Measurements from ENCODE around the gene STX5. TPM values are rescaled to one million over a fixed set of nuclear protein-coding genes. Genes with fewer than 3 reads are reported as not detected.

STX5 gene, protein sequence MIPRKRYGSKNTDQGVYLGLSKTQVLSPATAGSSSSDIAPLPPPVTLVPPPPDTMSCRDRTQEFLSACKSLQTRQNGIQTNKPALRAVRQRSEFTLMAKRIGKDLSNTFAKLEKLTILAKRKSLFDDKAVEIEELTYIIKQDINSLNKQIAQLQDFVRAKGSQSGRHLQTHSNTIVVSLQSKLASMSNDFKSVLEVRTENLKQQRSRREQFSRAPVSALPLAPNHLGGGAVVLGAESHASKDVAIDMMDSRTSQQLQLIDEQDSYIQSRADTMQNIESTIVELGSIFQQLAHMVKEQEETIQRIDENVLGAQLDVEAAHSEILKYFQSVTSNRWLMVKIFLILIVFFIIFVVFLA
- 30.7 and 35.2 TPM in 2 replicates for total RNA-seq

DNA sequence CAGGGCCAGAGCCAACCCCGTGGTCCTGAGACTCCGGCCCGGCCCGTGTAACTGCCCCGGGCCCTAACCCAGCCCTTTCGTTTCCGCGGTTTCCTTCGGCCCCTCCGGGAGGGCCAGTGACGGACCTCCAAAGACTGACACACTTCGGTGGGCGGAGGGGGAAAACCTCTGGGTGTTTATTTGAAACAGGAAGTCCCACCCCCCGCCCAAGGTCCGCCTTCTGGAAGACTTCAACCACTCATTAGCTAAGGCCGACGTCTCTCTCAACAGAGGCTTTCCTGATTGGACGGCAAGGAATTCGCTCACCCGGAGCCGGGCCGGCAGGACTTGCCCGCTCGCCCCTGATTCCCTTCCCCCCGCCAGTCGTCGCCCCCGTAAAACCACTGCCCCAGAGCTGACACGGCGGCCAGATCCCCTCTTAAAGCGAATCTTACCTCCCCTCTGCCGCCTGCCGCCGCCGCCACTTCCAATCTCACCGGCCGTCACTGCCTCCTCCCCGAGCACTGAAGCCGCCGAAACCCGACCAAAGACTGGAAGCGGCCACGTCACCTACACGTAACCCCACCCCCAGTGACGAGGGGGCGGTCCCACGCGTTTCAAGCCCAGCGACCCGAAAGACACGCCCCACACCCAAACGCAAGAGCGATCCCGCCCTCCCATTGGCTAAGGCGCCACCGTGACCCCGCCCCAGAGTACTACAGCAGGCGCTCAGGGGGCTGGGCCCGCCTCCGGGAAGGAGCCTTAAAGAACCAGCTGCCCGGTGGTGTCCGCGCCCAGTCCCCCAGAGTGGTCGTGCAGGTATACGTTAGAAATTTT, at the start of gene STX5:
Gene STX5, minus strand, starts transcription at position 532 of the 816 bp plus-strand sequence. CDS start 808 bp downstream, outside the sequence.

DNA sequence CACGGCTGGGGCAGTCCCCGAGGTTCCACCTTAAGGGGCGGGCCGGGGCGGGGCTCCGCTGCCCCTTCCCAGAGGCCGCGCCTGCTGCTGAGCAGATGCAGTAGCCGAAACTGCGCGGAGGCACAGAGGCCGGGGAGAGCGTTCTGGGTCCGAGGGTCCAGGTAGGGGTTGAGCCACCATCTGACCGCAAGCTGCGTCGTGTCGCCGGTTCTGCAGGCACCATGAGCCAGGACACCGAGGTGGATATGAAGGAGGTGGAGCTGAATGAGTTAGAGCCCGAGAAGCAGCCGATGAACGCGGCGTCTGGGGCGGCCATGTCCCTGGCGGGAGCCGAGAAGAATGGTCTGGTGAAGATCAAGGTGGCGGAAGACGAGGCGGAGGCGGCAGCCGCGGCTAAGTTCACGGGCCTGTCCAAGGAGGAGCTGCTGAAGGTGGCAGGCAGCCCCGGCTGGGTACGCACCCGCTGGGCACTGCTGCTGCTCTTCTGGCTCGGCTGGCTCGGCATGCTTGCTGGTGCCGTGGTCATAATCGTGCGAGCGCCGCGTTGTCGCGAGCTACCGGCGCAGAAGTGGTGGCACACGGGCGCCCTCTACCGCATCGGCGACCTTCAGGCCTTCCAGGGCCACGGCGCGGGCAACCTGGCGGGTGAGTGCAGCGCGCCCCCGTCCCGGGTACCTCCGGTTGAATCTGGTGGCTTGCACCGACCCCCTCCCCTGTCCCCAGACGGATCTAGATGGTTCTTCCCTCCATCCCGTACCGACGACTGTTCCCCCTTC, 49.1 kb upstream of the STX5 start, which contains the start of gene SLC3A2:
Gene SLC3A2, plus strand, starts transcription at position 94 of the 776 bp plus-strand sequence. Its CDS starts 128 bp downstream, at position 222.

DNA sequence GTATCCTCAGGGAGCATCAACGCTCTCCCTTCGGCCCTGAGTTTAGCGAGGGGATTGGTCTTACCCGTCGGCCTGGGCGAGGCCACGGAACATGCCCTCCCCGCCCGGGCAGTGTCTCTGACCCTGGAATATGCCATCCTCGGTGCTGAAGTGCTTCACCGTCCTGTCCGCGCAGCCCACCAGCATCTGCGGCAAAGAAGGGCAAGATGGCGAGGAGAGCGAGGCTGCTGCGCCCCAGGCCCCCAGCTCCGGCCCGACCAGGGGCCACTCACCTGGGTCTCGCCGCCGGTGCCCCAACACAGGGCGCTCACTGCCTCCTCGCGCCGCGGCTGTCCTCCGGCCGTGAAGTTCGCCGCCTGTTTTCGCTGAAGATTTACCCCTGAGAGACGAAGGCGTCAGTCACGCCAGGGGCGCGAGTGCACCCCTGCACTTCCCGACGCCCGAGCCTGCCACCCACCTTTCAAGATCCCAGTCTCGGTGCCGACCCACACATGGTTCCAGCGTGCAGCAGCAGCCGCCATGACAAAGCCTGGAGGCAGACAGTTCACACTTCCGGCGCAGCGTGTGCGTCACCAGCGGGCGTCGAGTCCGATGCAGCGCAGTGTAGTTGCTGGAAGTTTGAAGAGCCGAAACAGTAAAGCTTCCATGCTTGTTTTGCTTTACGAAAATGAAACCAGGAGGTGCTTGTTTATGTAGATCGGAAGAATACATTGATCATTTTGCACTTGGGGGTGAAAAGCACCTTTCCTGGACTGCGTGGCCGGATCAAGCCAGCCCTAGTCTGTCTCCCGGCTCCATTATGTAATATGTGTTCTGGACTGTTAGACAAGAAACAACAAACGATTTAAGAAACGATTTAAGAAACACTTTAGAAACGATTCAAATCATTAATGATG, 7.4 kb upstream of the STX5 start, which contains the start of gene WDR74:
Gene WDR74, minus strand, starts transcription at position 541 of the 896 bp plus-strand sequence. Its CDS starts 20 bp downstream, at position 521.

DNA sequence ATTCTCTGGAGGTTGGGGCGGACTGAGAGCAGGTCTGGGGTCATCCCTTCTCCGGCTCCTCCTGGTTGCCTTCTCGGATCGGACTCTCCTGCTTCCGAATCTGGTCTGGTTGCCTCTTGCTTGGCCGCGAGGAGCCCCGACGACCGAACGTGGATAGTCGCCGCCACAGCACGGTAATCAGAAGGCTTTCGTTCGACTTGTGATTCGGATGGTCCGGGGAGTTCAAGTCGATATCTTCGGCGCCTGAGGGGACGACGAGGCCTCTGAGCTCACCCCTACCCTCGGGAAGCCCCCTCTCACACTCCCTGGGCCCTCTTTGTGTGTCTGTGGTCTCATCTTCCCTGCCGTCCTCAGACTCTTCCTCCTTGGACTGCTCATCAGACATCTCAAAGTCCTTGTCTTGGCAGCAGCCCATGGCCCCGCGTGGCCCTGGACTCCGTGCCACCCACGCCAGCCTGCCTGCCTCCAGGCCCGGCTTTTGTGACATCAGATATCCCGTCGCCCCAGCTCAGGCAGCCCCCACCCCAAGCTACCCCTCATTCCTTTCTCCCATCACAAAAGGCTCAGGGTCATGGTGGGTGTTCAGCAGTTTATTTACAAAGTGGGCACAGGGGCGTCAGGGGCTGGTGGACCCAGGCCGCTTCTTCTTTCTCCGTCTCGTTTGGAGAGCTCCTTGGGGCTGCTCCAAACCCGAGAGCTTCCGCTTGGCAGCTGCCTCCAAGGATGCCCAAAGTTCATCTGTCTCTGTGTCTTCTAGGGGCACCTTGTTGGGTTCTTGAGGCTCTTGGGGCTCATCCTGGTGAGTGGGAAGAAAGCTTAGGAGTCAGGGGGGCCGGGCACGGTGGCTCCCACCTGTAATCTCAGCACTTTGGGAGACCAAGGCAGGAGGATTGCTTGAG, 734 bp upstream of the STX5 start, which contains the start of gene TEX54:
Gene TEX54, minus strand, starts transcription at position 506 of the 899 bp plus-strand sequence.

DNA sequence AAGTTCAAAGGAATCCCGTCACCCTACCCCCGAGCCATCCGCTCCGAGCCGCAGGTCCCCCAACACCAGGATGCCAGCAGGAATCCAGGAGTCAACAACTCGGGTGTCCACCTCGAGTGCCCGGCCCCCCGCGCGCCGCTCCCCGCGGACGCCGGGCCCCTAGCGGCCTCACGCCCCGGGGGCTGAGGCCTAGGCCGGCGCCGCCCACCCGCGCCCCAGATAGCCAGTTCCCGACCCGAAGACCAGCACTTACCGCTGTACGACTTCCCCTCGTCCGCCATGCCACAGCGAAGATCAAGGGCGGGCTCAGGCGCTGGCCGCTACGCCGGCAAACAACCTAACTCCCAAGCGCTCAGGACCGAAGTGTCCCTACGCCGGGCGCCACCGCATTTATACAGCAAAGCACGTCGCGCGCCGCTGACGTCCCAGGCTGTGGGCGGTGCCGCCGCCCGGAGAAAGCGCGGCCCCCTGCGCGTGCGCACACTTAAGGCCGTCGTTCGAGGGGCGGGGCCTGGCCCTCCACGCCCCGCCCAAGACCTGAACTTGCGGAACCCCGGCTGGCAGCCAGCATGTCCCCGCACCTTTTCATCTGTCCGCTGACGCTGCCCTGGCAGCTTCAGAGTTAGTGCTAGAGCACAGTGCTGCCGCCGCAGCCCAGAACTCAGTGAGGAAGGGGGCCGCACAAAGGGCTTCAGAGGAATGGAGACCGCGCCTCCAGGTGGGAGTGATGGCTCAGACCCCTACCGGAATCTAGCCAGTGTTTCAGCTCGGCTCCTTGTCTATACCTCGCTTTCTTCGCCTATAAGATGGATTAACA, 26.6 kb downstream of the STX5 start, which contains the start of gene NXF1:
Gene NXF1, minus strand, starts transcription at position 365 of the 817 bp plus-strand sequence. Its CDS starts 84 bp downstream, at position 281.

DNA sequence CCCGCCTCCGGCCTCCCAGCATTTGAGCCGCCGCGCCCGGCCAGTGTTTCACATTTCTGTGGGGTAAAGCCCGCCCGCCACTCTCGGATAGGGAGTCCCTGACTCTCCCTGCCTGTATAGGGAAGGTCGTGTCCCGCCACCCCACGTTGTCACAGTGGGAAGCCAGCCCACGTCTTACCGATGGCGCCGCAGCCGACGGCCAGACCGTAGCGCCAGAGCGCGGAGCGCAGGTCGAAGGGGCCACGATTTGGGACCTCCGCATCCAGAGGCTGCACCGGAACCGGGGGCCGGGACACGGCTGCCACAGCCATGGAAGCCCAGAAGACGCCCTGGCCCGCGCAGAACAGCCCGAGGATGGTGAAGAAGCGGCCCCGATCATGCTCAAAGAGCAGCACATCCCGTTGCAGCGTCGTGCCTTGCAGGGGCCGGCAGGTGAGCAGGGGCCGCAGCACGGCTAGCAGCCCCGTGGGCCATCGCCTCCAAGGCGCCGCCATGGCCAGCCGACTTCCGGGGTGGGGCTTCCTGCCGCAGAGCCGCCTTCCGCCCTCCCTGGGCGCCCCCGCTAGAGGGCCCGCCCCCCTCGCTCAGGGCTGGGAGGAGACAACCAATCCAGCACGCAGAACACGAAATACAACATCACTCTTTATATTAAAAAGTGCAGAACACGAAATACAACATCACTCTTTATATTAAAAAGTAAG, 40.2 kb downstream of the STX5 start, which contains the start of gene TMEM223:
Gene TMEM223, minus strand, starts transcription at position 506 of the 701 bp plus-strand sequence. Its CDS starts 12 bp downstream, at position 494.

DNA sequence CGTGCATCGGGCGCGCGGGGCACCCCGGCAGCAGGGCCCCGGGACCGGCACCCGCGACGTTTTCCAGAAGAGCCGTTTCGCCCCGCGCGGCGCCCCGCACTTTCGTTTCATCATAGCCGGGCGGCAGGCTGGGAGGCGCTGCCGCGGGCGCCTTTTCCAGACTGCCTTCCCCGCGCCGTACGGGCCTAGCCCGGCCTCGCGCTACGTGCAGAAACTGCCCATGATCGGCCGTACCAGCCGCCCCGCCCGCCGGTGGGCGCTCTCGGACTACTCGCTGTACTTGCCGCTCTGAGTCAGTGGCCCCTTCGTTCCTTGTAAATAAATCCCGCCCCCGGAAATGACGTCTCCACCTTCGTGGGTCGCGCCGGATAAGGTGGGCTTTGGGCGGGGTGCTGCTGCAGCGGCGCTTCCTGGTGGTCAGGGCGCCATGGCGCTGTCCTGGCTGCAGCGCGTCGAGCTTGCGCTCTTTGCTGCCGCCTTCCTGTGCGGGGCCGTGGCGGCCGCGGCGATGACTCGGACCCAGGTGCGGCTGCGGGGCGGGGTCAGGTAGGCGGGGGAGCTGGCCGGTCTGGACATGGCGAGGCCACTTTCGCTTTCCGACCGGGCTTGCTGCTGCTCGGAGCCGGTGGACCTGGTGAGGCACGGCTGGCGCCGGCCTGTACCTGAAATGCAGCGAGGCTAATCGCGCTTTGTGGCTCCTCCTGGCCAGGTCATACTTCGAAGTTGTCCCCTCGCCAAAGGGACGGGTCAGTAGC, 44.7 kb downstream of the STX5 start, which contains the start of gene TMEM179B:
Gene TMEM179B, plus strand, starts transcription at position 398 of the 755 bp plus-strand sequence. Its CDS starts 30 bp downstream, at position 428.

DNA sequence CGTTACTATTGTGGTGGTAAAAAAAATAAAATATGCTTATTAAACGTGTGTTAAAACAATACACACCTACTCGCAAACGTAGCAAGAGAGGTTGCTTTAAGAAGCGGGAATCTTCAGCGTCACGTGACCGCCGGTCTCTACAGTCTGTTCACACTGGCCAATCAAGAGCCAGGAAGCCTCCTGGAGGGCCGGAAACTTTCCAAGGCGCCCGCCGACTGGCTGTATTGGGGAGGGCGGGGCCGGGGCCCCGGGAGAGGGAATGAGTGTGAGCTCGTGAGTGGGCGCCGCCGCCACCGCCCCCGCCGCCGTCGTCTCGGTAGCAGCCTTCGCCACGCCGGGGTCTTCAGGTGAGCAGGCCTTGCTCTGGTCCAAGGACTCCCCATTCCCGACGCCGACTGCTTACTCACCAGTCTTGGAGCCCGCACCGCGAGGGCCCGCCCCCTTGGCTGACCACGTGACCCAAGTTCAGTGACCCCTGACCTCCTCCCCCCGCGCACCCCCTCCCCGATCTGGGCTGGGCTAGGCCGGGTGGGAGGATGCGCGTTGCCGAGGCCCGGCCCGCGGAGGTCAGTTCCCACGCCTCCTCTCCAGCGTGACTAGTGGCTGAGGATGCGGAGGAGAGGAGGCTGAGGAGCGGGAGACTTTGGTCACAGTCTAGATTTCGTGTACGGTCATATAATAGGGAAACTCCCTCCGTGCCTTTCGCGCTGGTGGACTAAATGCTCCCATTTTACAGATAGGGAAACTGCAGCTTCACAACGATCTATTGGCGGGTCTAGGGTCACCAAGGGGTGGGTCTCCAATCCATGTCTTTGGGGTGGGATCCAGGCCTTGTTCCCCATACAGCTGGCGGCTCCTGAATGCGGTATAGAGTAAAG, 60.5 kb downstream of the STX5 start, which contains the start of gene TAF6L:
Gene TAF6L, plus strand, starts transcription at position 253 of the 878 bp plus-strand sequence. CDS start 4,388 bp downstream, outside the sequence.

Other genes starting within 250 kb of the STX5 start
- gene TUT1, start 240.5 kb downstream of the STX5 start, total RNA-seq, result 5.0 and 7.9 TPM in 2 replicates
- gene MTA2, start 230.2 kb downstream of the STX5 start, total RNA-seq, result 59.9 and 63.9 TPM in 2 replicates
- gene EML3, start 219.3 kb downstream of the STX5 start, total RNA-seq, result 36.8 and 40.0 TPM in 2 replicates
- gene ROM1, start 218.8 kb downstream of the STX5 start, total RNA-seq, result 21.1 and 28.0 TPM in 2 replicates
- 35.5 and 50.5 TPM in 2 replicates for gene B3GAT3, start 210.1 kb downstream of the STX5 start, total RNA-seq
- 226 and 265 TPM in 2 replicates for gene GANAB, start 185.4 kb downstream of the STX5 start, total RNA-seq
- 19.7 and 23.8 TPM in 2 replicates for gene INTS5, start 178.7 kb downstream of the STX5 start, total RNA-seq
- 24.9 and 34.9 TPM in 2 replicates for gene C11orf98, start 166.8 kb downstream of the STX5 start, total RNA-seq
- gene CSKMT, start 166.7 kb downstream of the STX5 start, total RNA-seq, result 4.9 and 11.0 TPM in 2 replicates
- gene UQCC3, start 160.4 kb downstream of the STX5 start, total RNA-seq, result 10.3 and 11.5 TPM in 2 replicates
- 2.6 and 4.5 TPM in 2 replicates for gene LBHD1, start 159.8 kb downstream of the STX5 start, total RNA-seq
- 103 and 276 TPM in 2 replicates for gene UBXN1, start 153.0 kb downstream of the STX5 start, total RNA-seq
- gene LRRN4CL, start 142.5 kb downstream of the STX5 start, total RNA-seq, result 5.3 and 18.2 TPM in 2 replicates
- gene BSCL2, start 124.6 kb downstream of the STX5 start, total RNA-seq, result 35.5 and 69.3 TPM in 2 replicates
- gene GNG3, start 124.4 kb downstream of the STX5 start, total RNA-seq, result not detected in 2 replicates
- gene HNRNPUL2, start 104.6 kb downstream of the STX5 start, total RNA-seq, result 7.5 and 10.1 TPM in 2 replicates
- gene TTC9C, start 103.6 kb downstream of the STX5 start, total RNA-seq, result 33.3 and 34.9 TPM in 2 replicates
- 6.1 and 8.3 TPM in 2 replicates for gene ZBTB3, start 77.9 kb downstream of the STX5 start, total RNA-seq
- 77.4 and 86.6 TPM in 2 replicates for gene POLR2G, start 70.5 kb downstream of the STX5 start, total RNA-seq
- gene TAF6L, start 60.7 kb downstream of the STX5 start, total RNA-seq, result 13.7 and 17.6 TPM in 2 replicates
- gene TMEM179B, start 44.6 kb downstream of the STX5 start, total RNA-seq, result 75.6 and 85.9 TPM in 2 replicates
- 31.0 and 34.3 TPM in 2 replicates for gene TMEM223, start 40.0 kb downstream of the STX5 start, total RNA-seq
- gene NXF1, start 26.6 kb downstream of the STX5 start, total RNA-seq, result 26.2 and 38.2 TPM in 2 replicates
- gene TEX54, start 790 bp upstream of the STX5 start, total RNA-seq, result not detected in 2 replicates
- gene WDR74, start 7.5 kb upstream of the STX5 start, total RNA-seq, result 40.7 and 56.0 TPM in 2 replicates
- 211 and 250 TPM in 2 replicates for gene SLC3A2, start 48.8 kb upstream of the STX5 start, total RNA-seq
- not detected in 2 replicates for gene CHRM1, start 89.3 kb upstream of the STX5 start, total RNA-seq
- not detected in 2 replicates for gene SLC22A6, start 152.9 kb upstream of the STX5 start, total RNA-seq
- gene SLC22A8, start 183.8 kb upstream of the STX5 start, total RNA-seq, result not detected in 2 replicates

Measured in pericardium fibroblast (primary cell).